Measurements from ENCODE around the gene SELENOK.
"Not testable (repeated sequence)": the region's sequence is repeated elsewhere in the genome, so short reads cannot be mapped to it uniquely, and the experiment has no call there.

The SELENOK gene

DNA sequence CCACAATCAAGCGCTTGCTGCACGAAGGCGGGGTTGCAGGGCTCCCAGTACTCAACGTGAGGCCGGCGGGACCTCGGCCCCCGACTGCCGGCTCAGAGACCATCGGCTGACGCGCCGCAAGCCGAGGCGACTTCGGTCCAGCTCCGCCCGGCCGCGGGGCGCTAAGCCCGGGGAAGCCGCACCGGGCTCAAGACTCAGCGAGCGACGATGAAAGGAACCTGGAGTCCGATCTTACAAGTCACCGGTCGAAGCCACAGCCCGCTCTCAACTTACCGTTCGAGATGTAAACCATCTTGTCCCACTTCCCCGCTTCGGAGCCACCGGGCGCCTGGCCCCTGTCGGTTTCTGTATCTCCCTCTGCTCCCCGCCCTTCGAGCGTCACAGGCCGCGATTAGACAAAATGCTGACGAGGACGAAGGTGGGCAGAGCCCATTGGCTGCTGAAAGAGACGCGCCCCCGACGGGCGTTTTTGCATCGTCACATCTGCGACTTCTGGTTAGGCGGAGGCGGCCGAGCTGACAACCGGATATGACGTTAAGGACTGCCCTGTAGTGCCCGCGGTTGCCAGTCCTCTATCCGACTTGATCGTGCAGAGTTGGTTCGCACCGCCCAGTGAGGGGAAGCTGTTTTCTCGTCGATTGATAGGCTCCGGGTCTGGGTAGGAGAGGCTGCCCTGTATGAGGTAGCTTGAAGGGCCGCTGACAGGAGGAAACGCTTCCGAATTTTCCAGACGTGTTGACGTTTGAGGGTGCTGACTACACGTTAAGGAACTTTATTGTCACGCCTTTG lies at the start of gene SELENOK:
Gene SELENOK (minus strand): TSS at position 363 of the 789 bp plus-strand sequence.
- peak; percentile 97 for DNase-seq

GRCh38 chr3:53941184-53941583 lies 49.5 kb upstream of the SELENOK start:
- DNase-seq, result no peak

DNA sequence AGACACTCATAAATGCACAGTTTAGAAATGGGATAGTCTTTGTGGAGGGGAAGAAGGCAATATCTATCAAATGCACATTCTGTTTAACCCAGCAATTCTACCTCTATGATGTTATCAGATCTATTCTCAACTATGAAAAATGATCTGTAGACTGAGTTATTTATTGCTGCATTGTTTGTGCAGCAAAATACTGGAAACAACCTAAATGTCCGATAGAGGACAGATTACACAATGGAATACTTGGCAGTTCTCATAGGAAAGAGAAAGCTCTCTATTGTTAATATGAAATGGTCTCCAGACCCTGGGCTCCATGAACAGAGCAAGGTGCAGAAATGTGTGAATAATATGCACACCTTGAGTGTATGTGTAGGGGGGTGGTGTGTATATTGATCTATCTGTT lies 49.0 kb upstream of the SELENOK start:
- DNase-seq, result no peak

DNA sequence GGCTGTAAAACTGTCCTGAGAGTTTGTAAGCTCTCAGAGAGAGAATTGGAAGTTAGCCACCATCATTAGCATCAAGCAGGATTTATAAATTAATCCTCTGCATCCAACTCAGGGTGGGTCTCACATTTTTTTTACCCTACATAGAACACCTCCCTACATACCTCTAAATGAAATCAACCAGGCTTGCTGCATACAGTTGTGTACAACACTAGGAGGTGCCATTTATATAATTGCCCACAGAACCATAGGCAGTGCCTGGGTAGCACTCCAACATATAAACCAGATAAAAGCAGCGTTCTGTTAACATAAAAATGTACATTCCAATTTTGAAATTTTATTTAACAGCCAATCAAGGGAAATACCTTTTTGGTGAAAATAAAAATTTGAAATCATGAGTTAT lies 48.2 kb upstream of the SELENOK start:
- no peak for DNase-seq

- no peak for DNase-seq
Measured at GRCh38 chr3:53939086-53939582, 47.5 kb upstream of the SELENOK start.

- peak; percentile 34 for DNase-seq
Measured at GRCh38 chr3:53938645-53939044, 47.0 kb upstream of the SELENOK start.

- DNase-seq, result no peak
Measured at GRCh38 chr3:53936347-53936746, 44.7 kb upstream of the SELENOK start.

DNA sequence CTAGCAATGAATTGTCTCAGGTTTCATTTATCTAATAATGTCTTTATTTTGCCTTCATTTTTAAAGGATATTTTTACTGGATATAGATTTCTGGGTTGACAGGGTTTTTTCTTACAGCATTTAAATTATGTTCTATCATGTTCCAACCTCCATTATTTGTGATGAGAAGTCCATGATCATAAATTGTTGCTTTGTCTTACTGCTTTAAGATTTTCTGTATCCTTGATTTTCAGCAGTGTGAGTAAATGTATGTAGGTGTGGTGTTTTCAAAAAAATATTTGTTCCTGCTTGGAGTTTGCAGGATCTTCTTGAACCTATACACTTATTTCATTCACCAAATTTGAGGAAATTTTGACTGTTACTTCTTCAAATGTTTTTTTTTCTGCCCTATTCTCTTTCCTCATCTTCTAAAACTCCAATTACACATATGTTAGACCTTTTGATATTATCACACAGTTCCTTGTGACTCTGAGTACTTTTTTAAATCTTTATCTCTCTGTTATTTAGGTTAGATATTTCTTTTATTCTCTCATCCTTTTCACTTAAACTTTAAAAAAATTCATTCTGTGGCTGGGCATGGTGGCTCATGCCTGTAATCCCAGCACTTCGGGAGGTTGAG lies 43.7 kb upstream of the SELENOK start:
- DNase-seq, result no peak

DNA sequence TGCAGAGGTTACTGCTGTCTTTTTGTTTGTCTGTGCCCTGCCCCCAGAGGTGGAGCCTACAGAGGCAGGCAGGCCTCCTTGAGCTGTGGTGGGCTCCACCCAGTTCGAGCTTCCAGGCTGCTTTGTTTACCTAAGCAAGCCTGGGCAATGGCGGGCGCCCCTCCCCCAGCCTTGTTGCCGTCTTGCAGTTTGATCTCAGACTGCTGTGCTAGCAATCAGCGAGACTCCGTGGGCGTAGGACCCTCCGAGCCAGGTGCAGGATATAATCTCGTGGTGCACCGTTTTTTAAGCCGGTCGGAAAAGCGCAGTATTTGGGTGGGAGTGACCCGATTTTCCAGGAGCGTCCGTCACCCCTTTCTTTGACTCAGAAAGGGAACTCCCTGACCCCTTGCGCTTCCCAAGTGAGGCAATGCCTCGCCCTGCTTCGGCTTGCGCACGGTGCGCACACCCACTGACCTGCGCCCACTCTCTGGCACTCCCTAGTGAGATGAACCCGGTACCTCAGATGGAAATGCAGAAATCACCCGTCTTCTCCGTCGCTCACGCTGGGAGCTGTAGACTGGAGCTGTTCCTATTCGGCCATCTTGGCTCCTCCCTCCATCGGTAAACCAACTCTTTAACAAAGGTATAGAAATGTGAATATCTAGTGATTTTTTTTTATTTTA lies 35.7 kb upstream of the SELENOK start:
- DNase-seq, result not testable (repeated sequence)

- DNase-seq, result no peak
Measured at GRCh38 chr3:53921296-53921695, 29.6 kb upstream of the SELENOK start.

GRCh38 chr3:53919741-53920140 lies 28.1 kb upstream of the SELENOK start:
- DNase-seq, result no peak

DNA sequence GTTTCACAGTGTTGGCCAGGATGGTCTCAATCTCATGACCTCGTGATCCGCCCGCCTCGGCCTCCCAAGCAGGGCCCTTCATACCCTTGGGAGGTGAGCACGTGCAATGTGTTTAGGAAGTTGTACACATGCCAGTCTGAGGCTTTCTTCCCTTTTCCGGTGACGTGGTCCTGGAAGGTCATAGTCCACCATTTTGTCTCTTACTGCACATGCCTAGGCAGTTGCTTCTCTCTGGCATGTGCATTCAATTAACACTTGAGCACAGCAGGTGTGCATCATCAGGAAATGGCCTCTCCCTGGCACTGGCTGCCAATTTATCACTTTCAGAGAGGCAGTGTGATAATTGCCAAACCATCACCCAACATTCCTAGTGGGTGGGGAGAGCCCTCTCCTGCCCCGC lies 21.7 kb upstream of the SELENOK start:
- DNase-seq, result no peak

DNA sequence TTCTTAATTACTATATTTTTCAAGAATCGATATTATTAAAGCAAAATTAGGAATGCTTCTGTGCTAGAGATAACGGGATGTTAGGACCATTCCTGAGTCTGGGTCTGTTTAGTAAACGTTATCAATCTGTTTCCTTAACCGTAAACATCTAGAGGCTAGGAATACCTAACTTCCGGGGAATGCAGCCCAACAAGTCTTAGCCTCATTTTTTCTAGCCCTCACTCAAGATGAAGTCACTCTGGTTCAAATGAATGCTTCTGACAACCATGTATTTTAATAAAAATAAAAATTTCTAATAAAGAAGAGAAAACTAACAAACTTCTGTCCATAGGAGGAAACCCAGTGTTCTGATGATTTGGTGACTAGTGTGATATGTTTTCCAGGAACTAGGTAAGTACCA lies 11.1 kb upstream of the SELENOK start:
- DNase-seq, result no peak

GRCh38 chr3:53902067-53902466 lies 10.4 kb upstream of the SELENOK start:
- no peak for DNase-seq

DNA sequence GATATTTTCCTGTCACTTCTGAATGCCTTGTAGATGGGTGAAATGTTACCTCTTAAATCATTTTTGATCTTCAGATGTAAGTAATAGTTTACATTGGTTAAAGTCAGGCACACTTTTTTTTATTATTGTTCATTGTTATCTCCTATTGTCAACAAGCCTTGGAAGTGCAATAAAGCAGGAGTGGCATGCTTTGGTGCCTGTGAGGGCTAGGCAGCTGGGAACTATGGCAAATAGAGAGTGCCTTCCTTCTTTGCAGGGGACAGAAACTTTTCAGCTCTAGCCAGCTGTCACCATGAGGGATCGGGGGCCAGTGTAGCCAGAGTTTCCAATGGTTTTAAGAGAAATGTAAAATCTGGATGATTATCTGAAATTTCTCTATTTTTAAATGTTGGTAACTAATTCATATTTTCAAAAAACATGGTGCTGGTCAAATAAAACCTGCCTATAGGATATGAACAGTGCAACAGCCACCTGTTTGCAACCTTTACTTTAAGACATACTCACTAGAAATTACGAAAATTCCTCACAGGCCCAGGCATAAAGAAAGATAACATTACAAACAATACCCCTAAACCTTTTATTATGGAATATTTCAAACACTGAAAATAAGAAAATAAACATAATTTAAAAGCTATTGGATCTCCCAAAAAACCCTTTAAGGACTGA lies 9.1 kb upstream of the SELENOK start:
- no peak for DNase-seq

GRCh38 chr3:53899750-53900149 lies 8.1 kb upstream of the SELENOK start:
- no peak for DNase-seq

DNA sequence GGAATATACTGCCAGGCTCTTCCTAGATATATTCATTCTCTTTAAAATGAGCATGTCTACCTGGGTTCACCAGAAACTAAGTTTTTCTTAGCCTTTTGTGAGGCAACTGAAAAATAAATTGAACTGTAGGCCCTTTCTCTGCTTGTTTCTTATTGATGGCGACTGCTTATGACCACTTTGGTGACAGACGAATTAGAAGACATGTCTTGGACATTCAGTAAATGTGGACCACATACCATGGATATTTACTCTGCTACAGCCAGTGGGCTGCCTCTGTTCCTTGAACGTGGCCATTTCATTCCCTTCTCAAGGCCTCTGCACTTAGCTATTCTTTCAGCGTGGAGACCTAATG lies 603 bp upstream of the SELENOK start:
- no peak for DNase-seq

DNA sequence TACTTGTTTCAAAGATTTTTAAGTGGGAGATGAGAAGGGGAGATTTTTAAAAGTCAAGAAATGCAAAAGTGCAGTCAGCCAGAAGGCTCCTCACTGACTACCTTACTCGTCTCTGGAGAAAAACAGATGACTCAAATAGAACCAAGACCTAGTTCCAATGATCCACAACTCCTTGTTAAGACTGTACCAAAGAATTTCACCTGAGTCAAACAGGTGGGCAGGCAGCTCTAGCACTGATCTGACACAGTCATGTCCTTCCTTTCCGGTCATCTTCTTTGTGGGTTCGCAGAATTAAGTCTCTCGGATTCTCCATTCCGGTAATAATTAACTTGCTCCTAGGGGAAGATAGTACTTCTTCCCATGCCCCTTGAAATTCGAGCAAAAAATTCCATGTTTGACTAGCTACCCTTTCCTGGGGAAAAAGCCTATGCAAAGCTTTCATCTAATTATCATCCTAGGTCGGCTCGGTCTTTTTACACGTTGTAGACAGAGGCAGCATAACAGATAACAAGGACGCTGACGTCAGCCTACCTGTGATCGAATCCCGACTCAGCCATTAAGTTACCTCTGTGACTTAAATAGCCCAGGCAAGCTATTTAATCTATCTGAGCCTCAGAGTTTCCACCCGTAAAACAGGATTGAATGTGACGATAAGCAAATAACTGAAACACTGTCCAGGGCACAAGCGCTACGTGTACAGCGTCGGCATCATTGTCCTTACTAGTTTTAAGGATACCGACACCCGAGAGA lies 758 bp downstream of the SELENOK start:
- no peak for DNase-seq

DNA sequence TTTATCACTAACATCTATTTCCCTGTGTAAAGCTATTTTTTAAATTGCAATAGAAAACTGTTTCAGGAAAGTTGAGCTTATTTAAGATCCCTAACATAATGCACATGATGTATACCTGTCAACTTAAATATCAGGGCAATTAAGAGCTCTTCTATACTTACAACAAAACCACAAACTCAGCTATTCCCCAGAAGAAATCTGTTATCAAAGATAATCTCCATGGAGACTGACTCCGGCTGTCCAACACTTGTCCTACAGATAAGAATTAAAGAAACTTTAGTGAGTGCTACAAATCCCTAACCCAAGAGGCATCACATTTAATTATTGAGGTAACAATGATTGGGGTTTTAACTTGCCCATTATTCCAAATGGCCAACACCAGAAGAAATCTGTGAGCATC lies 3.4 kb downstream of the SELENOK start:
- DNase-seq, result no peak

- DNase-seq, result no peak
Measured at GRCh38 chr3:53887446-53887845, 4.2 kb downstream of the SELENOK start.

DNA sequence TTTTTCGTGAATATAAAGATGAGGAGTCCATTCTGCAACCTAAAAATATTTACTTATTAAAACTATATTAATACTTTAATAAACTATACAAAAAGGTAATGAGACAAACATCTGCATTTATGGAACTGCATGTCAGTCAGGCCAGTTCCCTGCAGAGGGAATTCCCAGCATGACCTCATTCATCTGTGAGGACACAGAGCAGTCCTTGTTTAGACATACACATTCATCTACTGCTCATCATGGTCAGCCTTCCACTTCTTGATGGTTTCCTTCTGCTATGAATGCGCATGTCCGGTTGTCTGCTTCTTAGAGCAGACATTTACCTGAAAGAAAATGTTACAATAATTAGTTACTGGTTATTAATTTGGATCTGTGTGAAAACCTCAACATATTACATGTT lies 6.4 kb downstream of the SELENOK start:
- DNase-seq, result no peak

DNA sequence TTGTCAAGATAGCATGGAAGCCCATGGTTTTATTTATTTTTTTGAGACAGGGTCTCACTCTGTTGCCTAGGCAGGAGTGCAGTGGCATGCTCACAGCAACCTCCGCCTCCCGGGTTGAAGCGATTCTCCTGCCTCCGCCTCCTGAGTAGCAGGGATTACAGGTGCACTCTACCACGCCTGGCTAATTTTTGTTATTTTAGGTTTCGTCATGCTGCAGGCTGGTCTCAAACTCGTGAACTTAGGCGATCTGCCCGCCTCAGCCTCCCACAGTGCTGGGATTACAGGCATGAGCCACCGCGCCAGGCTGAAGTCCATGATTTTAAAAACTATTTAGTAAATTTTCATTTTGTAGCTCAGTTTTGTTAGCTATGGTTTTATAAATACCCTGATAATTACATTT lies 7.0 kb downstream of the SELENOK start:
- no peak for DNase-seq

- DNase-seq, result no peak
Measured at GRCh38 chr3:53883008-53883407, 8.7 kb downstream of the SELENOK start.
